Inferior parietal cortex (tissue), 1 donor: Measurements from ENCODE around the gene SPRED3.
"Not testable (repeated sequence)": the region's sequence is repeated elsewhere in the genome, so short reads cannot be mapped to it uniquely, and the experiment has no call there.

Experiments used
- DNase-seq: peaks from one replicate; pipeline ENCODE4 v3.0.0-alpha.2; 2016; ENCODE audit errors: extremely low spot score

SPRED3 gene

DNA sequence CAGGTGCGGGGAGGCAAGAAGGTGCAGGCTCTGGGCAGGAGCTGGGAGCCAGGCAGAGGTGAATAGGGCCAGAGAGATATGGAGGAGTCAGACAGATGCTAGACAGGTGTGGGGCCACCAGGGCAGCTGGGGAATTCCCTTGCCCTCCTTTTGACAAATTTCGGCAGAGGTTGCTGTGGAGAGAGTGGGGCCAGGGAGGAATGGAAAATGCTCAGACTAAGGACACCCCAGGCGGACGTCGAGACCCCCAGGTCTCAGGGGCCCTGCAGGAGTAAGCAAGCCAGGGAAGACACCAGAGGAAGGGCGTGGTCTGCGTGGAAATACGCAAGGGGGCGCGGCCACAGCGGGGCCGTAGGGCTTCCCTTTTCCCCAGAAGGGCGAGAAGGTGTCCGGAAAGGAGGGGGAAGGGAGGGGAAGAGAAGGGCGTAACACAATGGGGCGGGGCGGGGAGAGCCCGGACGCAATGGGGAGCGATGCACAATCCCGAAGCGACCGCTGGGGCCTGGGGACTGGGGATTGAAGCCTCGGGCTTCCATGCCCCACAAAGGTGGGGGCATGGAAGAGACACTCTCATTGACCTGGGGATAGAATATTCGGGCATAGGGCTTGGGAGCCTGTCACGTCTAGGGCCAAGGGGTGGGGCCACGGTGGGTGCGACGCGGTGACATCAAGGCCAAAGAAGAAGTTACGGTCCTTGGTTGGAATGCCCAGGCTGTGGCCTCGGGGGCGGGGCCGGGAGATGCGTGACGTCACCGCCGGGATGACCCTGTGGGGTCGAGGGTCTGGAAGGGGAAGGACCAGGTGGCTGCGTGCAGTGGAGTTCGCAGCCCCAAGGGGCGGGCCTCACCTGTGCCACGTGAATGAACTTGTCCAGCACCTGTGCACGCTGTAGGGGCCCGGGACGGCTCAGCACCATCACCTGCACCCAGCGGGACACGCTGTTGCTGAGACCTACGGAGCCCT, 29.3 kb downstream of the SPRED3 start:
- DNase-seq, result peak; percentile 29

DNA sequence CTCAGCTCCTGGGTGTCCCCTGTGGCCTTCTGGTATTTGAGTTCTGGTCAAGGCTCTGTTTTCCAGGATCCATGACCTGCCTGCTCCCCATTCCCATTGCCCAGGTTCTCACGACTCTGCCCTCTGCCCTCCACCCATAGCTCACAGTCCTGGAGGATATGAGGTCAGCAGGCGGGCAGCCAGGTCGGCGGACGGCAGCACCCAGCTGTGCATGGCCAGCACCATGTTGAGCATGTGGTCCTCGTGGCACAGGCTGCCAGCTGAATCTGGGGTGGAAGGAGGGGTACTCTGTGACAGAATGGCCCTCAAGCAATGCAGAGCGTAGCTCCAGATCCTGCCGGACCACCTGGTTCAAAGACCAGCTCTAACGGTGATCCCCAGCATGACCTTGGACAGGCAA, 32.4 kb downstream of the SPRED3 start:
- DNase-seq, result no peak

DNA sequence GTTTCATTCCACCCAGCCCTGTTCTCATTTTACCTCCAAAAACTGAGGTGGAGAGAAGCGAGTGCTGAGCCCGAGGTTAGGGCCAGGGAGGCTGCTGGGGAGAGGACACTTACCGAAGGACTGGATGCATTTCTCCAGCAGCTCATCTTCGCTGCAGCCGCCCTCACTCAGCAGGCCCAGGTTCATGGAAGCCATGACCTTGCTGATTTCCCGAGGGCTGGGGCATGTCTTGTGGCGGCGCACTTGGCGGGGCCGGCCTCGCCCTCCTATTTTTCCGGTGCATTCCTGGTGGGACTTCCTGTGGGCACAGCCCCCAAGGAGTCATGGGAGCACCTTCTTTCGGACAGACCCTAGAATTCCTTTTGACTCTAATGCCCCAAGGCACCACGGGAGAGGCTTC, 33.4 kb downstream of the SPRED3 start:
- no peak for DNase-seq

DNA sequence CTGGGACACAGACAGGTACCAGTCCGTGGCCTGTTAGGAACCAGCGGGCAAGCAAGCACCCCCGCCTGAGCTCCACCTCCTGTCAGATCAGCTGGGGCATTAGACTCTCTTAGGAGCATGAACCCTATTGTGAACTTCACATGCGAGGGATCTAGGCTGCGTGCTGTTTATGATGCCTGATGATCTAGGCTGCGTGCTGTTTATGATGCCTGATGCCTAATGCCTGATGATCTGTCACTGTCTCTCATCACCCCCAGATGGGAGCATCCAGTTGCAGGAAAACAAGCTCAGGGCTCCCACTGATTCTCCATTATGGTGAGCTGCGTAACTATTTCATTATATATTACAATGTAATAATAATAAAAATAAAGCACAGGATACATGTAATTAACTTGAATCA, 33.9 kb downstream of the SPRED3 start:
- no peak for DNase-seq

DNA sequence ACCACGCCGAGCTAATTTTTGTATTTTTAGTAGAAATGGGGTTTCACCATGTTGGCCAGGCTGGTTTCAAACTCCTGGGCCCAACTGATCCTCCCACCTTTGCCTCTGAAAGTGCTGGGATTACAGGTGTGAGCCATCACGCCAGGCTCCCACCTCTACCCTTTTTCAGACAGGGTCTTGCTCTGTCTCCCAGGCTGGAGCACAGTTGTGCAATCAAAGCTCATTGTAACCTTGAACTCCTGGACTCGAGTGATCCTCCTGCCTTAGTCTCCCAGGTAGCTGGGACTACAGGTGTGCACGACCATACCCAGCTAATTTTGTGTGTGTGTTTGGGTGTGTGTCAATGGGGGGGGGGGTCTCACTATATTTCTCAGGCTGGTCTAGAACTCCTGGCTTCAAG, 35.8 kb downstream of the SPRED3 start:
- DNase-seq, result no peak

DNA sequence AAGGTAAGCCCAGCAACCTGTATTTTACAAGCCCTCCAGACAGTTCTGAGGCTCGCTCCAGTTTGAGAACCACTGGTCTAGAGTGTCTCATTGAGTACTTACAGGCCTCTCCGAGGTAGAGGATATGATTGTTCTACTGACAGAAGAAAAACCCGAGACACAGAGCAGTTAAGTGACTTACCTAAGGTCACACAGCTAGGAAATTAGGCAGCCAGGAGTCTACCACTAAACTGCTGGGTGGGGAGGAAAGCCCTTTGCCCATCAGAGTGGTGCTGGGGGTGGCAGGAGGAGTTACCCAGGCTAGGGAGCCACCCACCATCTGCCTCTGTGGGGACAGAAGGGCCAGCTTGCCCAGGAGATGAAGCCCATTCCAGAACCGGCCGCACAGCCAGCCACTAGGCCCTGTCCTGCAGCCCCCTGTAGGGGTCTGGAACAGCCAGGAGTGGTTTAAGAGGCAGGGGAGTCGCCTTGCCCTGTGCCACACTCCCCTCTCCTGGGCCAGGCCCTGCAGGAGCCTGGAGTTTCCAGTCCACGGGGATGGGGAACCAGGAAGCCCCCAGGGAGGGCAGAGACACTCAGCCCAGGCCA, 36.8 kb downstream of the SPRED3 start:
- DNase-seq, result no peak

DNA sequence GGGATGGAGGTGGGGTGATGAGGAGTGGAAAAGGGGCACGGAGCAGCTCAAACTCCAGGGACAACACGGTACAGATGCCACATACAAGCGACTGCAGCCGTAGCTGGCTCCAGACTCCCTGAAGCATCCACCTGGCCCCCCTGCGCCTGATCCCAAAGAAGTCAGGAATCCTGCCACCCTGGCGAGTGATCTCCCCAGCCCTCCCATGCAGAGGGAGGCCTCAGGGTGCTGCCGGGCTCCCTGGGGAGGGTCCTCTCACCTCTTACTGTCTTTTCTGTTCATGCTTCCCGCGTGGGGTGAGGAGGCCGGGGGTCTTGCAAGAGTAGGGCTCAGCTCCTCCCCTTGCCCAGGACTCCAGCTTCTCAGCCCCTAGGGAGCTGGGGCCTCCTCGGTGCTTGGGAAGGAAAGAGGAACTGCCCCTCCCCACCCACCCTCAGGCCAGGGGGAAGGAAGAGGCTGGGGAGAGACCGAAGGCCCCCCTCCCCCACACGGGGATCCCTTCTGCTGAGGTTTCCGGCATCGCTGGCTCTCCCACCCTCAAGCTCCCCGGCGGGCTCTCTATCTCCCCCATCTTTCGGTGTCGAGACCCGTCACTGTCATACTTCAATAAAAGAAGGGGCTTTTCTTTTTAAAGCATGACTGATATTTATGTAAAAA, 37.4 kb downstream of the SPRED3 start, which contains the start of gene RASGRP4:
RASGRP4 (minus strand) TSS at position 410 of the 657 bp plus-strand sequence; CDS start at position 282, 128 bp downstream.
- DNase-seq, result no peak

DNA sequence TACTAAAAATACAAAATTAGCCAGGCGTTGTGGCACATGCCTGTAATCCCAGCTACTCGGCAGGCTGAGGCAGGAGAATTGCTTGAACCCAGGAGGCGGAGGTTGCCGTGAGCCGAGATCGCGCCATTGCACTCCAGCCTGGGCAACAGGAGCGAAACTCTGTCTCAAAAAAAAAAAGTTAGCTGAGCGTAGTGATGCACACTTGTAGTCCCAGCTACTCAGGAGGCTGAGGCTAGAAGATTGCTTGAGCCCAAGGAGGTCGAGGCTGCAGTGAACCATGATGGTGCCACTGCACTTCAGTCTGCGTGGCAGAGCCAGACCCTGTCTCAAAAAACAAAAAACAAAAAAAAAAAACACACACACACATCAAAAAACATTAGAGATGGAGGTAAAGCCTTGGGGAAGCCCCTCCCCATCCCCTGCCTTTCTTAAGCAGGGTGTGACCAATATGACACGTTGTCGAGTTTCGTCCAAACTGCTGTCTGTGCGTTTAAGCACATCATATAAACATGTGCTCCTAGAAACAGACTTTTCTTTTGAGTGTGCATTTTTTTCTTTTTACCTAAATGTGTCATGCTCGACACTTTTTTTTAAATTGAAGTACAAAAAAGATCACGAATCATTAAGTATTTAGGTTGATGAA, 38.7 kb downstream of the SPRED3 start:
- DNase-seq, result not testable (repeated sequence)

DNA sequence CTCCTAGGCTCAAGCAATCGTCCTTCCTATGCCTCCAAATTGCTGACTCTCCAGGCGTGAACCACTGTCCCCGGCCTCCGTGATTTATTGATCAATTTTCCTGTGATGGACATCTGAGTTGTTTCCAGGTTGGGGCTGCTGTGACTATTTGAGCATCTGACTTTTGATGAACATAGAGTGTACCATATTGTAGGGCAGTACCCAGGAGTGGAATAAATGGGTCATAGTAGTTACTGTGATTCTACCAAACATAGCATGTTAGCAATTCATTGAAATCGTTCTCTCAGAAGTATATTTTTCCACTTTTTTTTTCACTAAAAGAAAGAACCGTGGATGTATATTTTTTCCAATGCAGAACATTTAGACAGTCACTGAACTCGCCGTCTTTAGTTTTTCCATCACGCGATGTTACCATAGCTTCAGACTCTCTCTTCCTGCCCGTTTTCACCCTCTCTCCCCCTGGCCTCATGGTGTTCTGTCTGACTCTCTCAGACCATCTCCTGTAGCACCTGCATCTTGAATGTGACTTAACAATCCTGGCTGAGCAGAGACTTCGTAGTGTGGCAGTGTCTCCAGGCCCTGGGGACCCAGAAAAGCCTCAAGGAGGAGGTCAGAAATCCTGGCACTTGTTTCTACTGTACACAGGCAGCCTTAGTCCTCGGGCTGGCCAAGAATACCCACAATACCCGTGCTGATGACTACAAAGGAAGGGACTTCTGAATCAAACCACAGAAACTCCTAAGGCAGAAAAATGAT, 40.7 kb downstream of the SPRED3 start:
- DNase-seq, result no peak

DNA sequence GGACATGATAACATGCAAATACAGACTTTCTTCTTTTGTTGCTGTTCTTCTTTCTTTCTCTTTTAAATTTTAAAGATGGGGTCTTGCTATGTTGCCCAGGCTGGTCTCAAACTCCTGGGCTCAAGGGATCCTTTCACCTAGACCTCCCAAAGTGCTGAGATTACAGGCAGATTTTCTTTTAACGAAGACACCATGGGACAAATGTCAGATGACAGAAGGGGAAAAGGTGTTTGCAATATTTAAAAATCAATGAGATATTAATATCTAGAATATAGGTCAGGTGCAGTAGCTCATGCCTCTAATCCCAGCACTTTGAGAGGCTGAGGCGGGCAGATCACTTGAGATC, 41.3 kb downstream of the SPRED3 start:
- DNase-seq, result no peak

DNA sequence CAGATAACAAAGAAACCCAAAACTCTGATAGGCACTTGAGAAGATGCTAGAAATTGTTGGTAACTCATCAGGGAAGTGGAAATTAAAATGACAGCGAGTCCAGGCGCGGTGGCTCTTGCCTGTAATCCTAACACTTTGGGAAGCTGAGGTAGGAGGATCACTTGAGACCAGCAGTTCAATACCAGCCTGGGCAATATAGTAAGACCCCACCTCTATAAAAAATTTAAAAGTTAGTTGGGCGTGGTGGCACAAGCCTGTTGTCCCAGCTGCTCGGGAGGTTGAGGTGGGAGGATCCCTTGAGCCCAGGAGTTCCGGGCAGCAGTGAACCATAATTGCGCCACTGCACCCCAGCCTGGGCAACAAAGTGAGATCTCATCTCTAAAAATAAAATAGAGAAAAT, 42.4 kb downstream of the SPRED3 start:
- DNase-seq, result no peak

DNA sequence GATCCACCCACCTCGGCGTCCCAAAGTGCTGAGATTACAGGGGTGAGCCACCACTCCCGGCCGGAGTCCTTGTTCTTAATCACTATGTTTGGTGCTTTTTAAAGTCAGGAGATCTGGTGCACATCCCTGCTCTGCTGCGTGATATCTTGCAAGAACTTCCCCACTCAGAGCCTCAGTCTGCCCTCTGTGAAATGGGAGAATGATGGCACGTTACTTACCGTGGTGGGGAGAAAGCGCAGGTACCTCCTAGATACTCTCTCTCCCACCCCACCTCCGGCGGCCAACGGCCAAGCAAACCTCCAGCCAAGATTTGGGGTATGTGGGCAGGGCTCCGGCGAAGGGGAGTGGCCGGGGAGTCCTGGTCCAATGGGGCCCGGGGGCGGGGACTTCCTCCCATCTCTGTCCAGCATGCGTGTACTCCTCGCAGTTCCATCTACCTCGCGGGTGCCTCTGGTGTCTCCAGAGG, 44.8 kb downstream of the SPRED3 start, which contains the start of gene RYR1:
RYR1 (plus strand) TSS at position 424 of the 466 bp plus-strand sequence. CDS start 139 bp downstream, outside the sequence.
- peak; percentile 12 for DNase-seq

DNA sequence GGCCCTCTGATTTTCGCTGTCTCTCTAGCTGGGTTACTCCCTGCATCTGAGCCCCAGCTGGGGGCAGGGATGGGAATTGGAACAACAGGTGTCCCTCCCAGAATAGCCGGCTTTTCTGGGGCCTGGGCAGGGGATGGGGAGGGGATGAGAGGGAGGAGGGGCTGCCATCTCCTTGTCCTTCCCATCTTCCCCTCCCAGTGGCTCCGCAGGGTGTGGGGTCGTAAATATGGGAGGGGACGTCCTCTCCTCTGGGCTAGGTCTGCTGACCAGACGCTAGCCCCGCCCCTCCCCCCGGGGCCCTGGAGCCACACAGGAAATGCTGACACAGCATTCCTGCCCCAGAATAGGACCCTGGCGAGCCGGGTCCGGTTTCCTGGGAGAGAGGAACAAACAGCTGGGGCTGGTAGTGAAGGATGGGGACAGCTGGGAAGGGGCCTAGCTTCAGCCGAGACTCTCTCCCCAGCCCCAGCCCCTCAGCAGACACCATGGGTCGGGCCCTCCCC, 46.1 kb downstream of the SPRED3 start:
- DNase-seq, result no peak

DNA sequence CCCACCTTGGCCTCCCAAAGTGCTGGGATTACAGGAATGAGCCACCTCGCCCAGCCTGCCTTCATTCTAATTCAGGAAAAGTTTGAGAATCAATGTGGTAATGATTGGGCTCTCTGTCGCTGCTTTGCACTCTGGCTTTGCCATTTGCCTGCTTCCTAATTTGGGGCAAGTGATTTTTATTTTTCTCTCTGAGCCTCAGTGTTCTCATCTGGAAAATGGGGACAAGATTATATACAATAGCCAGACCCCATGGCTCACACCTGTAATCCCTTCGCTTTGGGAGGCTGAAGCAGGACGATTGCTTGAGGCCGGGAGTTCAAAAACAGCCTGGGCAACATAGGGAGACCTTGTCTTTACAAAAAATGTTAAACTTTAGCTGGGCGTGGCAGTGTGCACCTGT, 48.8 kb downstream of the SPRED3 start:
- no peak for DNase-seq

DNA sequence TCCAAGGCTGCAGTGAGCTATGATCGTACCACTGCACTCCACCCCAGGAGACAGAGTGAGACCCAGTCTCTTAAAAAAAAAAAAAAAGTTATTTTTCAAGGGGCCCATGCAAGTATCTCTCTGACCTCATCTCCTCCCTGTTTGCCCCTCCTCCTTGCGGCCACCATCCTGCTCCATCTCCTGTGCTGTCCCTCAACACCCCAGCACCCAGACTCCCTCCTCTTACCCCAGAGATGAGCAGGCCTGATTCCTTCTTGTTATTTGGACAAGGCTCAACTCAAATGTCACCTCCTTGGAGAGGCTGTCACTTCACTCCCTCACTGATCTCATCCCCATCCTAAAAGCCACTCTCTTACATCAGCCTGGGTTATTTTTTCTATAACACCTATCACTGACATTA, 49.4 kb downstream of the SPRED3 start:
- no peak for DNase-seq

DNA sequence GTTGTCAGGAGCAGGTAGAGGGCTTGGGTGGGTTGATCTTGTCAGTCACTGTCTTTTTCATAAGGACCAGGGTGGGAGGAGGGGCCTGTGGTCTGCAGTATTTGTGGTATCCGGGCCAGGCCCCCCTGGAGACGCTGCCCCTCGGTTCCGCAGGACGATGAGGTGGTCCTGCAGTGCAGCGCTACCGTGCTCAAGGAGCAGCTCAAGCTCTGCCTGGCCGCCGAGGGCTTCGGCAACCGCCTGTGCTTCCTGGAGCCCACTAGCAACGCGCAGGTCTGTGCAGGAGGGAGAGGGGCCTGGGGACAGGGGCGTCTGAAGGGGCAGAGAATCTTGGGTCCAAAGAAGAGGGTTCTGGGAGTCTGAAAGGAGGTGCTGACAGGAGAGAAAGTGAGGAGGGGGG, 52.1 kb downstream of the SPRED3 start:
- no peak for DNase-seq

DNA sequence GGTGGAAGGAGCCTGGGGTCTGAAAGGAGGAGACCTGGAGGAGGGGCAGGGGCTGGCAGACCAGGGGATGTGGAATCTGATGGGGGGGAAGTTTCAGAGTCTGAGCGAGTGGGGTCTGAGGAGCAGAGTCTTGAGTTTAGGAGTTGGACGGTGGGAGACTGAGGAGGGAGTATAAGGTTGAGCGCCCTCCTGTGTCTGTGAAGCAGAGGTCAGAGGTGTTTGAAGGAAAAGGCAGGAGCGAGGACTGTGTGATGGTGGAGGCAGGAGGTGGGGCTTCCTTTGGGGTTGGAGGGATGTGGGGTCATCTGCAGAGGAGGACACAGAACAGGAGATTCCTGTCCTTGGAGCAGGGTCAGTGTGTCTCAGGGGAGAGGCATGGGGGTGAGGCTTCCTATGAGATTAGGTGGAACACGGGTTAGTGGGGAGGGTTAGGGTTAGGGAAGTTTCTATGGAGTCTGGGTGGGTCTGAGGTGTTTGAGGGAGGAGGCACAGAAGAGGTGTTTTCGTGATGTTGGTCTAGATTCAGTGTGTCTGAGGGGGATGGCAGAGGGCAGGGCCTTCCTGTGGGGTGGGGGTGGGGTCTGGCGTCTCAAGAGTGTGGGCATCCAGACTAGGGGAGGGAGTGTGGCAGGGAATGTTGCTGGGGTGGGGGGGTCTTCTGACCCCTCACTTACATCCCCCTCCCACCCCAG, 53.3 kb downstream of the SPRED3 start:
- DNase-seq, result no peak

DNA sequence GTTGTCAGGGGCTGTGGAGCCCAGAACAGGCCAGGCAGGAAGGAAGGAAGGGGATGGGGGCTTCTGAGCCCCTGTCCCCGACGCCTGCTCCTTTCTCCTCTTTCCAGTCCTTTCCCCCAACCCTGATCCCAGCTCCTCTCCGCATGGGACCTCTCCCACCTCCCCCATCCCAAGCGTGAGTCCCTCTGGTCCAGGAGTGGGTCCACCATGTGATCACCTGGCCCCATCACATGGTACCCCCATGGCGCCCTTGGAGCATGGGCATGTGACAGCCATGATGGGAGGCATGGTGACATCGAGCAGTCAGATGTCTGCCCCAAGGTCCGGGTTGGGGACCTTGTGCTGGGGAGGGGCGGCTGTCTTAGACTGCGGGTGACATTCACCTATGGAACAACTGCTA, 54.2 kb downstream of the SPRED3 start:
- no peak for DNase-seq

DNA sequence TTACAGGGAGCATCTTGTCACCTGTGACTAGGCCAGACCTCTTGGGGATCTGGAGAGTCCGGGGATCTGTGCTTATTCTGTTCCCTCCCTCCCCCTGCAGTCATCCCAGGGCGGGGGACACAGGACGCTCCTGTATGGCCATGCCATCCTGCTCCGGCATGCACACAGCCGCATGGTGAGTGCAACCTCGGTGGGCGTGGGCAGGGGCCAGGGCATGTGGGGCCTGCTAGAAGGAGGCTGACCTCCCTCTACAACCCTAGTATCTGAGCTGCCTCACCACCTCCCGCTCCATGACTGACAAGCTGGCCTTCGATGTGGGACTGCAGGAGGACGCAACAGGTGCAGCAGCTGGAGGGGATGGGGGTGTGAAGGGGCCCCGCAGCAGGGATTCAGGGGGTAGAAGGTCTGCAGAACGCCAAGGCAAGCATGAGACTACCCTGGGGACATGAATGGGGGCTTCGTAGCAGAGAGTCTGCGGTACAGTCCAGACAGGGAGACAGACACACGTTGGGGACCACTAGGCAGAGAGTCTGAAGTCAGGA, 55.0 kb downstream of the SPRED3 start:
- no peak for DNase-seq

DNA sequence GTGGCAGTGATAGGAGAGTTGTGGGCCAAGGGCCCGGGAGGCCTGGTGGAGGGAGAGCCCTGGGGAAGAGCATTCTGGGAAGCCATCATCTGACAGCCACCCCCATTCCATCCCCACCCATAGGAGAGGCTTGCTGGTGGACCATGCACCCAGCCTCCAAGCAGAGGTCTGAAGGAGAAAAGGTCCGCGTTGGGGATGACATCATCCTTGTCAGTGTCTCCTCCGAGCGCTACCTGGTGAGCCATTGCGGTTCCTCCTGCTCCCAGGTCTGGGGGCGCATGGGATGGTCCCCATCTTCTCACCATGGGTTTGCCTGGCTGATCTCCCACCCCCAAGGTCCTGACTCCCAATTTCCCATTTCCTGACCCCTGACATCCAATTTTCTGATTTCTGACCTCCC, 55.5 kb downstream of the SPRED3 start:
- no peak for DNase-seq
